ENCODE data around the gene SLC39A3. TPM values are rescaled to one million over a fixed set of nuclear protein-coding genes. Genes with fewer than 3 reads are reported as not detected.
"Not testable (repeated sequence)": the region's sequence is repeated elsewhere in the genome, so short reads cannot be mapped to it uniquely, and the experiment has no call there.

The SLC39A3 gene
- total RNA-seq, 4 donors from 2014 or later = 20.2 to 27.0 (median 21.6) TPM

GRCh38 chr19:2716722-2717637 lies 22.8 kb downstream of the SLC39A3 start:
- no peak overlapping the region for H3K4me3 ChIP-seq (ENCODE audit: low read depth, poor library complexity, severe bottlenecking)
- intact Hi-C loops (cut with DNase I; ENCODE audit: low total_unique reads) = no loop called here
- TF ChIP-seq CTCF (IDR thresholded peaks at IDR 0.05) (no peak), POLR2A (IDR thresholded peaks at IDR 0.05) (no peak)
- DNase-seq (ENCODE audit: low spot score in 2 of 2) = no peak
- WGBS, 2 donors = 90 to 92% methylated on average over 35 to 47 of the region's 51 CpGs

- DNase-seq (ENCODE audit: low spot score in 2 of 2) = no peak
Measured at GRCh38 chr19:2716275-2716650, 23.6 kb downstream of the SLC39A3 start.

GRCh38 chr19:2715470-2716274 lies 24.1 kb downstream of the SLC39A3 start:
- no peak for DNase-seq (ENCODE audit: low spot score in 2 of 2)
- intact Hi-C loops (cut with DNase I; ENCODE audit: low total_unique reads) = no loop called here
- 93 to 94% methylated on average over 11 to 12 of the region's 12 CpGs for WGBS, 2 donors
- no peak overlapping the region for H3K4me3 ChIP-seq (ENCODE audit: low read depth, poor library complexity, severe bottlenecking)
- TF ChIP-seq CTCF (IDR thresholded peaks at IDR 0.05) (no peak), POLR2A (IDR thresholded peaks at IDR 0.05) (no peak)

More at GRCh38 chr19:2716275-2716650, 23.6 kb downstream of the SLC39A3 start:
- no peak for TF ChIP-seq CTCF (IDR thresholded peaks at IDR 0.05)
- no peak for TF ChIP-seq POLR2A (IDR thresholded peaks at IDR 0.05)
- H3K4me3 ChIP-seq (ENCODE audit: low read depth, poor library complexity, severe bottlenecking) = no peak overlapping the region
- WGBS, 2 donors = 91 to 92% methylated on average over 18 to 19 of the region's 19 CpGs
- intact Hi-C loops (cut with DNase I; ENCODE audit: low total_unique reads) = no loop called here

GRCh38 chr19:2714531-2715269 lies 25.1 kb downstream of the SLC39A3 start:
- TF ChIP-seq POLR2A (IDR thresholded peaks at IDR 0.05) (no peak), CTCF (IDR thresholded peaks at IDR 0.05) (no peak)
- no peak for DNase-seq (ENCODE audit: low spot score in 2 of 2)
- intact Hi-C loops (cut with DNase I; ENCODE audit: low total_unique reads) = loop anchor here (5.0 kb wide), 1 partner anchor 33 kb away; no protein-coding TSS in a partner anchor
- 84 to 89% methylated on average over 15 to 16 of the region's 16 CpGs for WGBS, 2 donors
- no peak overlapping the region for H3K4me3 ChIP-seq (ENCODE audit: low read depth, poor library complexity, severe bottlenecking)

- not testable (repeated sequence) for H3K4me3 ChIP-seq (ENCODE audit: low read depth, poor library complexity, severe bottlenecking); DNase-seq (ENCODE audit: low spot score in 2 of 2)
- intact Hi-C loops (cut with DNase I; ENCODE audit: low total_unique reads) = loop anchor here (5.0 kb wide), 1 partner anchor 33 kb away; no protein-coding TSS in a partner anchor
- 60 to 92% methylated on average over 1 of the region's 1 CpG for WGBS, 2 donors
Measured at GRCh38 chr19:2714102-2714501, 25.7 kb downstream of the SLC39A3 start.

GRCh38 chr19:2713170-2713569 lies 26.6 kb downstream of the SLC39A3 start:
- WGBS, 2 donors = 95 to 98% methylated on average over 3 of the region's 3 CpGs
- not testable (repeated sequence) for DNase-seq (ENCODE audit: low spot score in 2 of 2); H3K4me3 ChIP-seq (ENCODE audit: low read depth, poor library complexity, severe bottlenecking)
- intact Hi-C loops (cut with DNase I; ENCODE audit: low total_unique reads) = loop anchor here (5.0 kb wide), 1 partner anchor 34 kb away; no protein-coding TSS in a partner anchor
